AG20443 (cell line): ENCODE results near the gene RFT1.
"Not testable (repeated sequence)": the region's sequence is repeated elsewhere in the genome, so short reads cannot be mapped to it uniquely, and the experiment has no call there.

Experiments used
- DNase-seq: peaks from one replicate; pipeline ENCODE4 v3.0.0; 2012; ENCODE audit warnings: low spot score, mixed read lengths

RFT1 gene

GRCh38 chr3:53069422-53070068 is 60.7 kb downstream of the RFT1 start:
- DNase-seq, result no peak

DNA sequence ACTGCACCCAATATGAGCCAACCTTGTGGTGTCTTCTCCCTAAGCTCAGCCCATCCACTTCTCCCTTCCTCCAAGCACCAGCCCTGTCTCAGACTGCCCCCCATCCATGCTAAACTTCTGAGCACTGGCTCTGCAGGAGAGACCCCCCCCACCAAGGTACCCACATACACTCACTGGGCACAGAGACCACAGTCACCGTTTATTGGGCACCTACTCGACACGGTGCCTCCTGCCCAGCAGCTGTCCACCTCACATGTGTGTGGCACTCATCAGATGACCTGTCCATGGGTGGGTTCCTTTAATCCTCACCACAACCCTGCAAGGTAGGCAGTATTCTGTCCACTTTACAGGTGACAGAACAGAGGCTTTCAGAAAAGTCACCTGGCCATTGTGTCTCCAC is 62.1 kb downstream of the RFT1 start:
- no peak for DNase-seq

DNA sequence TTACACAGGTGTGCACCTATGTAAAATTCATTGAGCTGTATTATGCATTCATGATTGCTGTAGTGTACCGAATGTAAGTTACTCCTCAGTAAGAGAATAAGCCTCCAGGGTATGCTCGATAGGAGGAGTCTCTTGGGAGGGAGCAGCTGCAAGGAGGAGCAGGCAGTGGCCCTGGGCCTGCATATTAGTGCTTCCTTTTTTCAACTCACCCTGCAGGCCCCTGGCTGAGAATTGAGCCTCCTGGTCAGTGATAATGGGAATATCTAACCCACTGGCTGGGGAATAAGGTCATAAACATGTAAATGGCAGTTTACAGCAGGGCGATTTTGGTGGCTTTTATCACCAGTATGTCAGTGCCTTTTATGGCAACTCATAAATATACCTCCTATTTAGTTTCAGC is 62.7 kb downstream of the RFT1 start:
- no peak for DNase-seq

DNA sequence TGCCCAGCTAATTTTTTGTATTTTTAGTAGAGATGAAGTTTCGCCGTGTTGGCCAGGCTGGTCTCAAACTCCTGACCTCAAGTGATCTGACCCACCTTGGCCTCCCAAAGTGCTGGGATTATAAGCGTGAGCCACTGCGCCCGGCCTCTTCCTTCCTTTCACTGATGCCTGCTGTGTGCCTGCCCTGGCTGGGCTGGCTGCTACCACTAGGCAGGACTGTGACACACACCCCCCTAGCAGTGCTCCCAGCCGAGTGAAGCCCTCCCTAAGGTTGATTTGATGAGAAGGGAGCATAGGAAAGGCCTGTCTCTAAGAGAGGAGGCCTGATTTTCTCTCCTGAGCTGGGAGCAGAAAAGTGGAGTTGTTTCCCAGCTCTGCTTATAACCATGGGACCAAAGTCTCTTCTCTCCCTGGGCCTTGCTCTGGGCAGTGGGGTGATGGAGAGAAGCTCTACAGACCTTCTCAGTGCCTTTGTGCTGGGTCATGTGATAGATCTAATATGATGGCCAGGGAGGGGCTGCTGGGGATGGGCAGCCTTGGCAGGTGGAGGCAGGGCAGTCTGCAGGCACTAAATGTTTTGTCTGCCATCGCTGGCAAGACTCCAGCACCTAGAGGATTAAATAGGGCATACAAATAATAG is 64.3 kb downstream of the RFT1 start:
- DNase-seq, result no peak

- no peak for DNase-seq
Observed at GRCh38 chr3:53062905-53063304, 67.3 kb downstream of the RFT1 start.

DNA sequence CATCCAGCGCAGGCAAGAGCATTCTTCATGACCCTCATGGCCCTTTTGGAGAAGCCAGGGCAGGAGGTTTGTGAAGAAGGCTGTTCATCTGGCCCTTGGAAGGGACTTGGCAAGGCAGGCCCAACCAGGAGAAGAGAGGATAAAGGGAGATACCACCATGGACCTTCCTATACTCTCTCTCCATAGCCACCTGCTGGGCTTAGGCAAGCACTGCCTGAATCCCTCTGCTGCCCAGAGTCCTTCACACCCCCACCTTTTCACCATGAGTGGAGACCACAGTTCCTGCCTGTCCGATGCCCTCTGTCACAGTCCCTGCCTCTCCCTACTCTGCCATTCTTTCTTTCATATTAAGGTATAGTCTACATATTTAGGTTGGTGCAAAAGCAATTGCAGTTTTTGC is 73.8 kb downstream of the RFT1 start:
- peak; percentile 32 for DNase-seq

- DNase-seq, result not testable (repeated sequence)
Observed at GRCh38 chr3:53054233-53054632, 76.0 kb downstream of the RFT1 start.

- DNase-seq, result no peak
Observed at GRCh38 chr3:53051929-53052328, 78.3 kb downstream of the RFT1 start.

DNA sequence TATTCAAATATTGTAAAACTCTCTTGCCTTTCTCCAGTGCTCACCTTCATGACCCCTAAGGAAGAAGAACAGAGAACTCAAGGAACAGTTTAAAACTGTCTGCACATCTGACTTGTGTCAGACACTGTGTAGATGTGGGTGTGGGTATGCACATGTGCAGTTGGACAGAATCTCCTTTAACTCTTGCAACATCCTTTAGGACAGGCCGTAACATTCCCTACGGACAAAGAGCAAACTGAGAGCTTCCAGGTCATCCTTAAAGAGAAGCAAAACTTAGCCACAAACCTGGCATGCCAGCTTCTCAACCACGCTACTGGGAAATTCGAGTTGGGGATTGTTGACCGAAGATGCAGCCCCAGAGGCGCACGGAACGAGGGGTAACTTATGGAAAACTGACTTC is 80.2 kb downstream of the RFT1 start:
- DNase-seq, result no peak

DNA sequence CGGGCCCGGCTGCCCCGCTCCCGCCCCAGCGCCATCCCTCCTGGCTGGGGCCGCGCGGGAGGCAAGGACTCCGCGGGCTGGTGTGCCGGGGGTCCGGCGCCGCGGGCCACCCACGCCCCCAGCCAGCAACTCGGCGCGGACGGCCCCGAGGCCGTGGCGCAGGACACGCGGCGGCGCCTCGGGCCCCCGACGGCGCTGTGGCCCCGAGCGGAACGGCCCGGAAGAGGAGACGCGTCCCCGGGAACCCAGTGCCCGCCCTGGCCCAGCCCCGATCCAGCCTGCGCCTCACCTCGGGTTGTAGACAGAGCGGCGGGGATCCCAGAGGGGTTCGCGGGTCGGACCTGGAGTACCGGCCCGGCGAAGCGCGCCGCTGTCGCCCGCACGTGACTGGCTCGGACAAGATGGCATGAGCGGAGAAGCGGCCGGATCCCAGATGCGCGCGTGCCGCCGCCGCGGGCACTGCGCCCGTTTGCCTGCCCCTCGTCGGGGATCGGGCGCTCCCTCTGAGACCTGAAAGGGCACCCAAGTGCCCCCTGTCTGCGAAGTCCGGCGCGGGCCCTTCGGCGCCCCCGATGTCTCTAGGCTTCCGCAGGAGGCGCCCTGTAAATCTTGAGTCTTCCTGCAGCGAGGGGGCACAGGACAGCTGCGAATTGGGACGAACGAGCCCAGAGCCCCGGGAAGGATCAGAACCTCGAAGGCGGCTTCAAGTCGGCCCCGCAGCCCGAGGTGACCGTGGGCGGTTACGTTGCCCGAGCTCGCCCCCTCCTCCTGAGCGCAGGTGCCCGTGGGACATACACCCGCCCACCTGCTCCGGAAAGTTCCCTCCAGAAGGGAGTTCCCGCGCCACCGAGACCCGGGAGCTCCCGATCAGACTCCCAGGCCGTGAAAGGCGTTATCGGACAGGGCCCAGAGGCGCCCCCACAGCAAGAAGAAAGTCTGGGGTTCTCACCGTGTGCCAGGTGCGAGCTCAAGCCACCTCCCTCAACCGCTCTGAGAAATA is 83.8 kb downstream of the RFT1 start:
- DNase-seq, result peak; percentile 50

- peak; percentile 97 for DNase-seq
Observed at GRCh38 chr3:53045518-53046170, 84.6 kb downstream of the RFT1 start, which contains the start of gene SFMBT1. SFMBT1 (minus strand) TSS chr3:53046073; CDS start chr3:52969128, 76,945 bp downstream.

GRCh38 chr3:53044711-53045517 is 85.3 kb downstream of the RFT1 start:
- DNase-seq, result peak; percentile 92

- DNase-seq, result no peak
Observed at GRCh38 chr3:53044371-53044710, 85.9 kb downstream of the RFT1 start.

DNA sequence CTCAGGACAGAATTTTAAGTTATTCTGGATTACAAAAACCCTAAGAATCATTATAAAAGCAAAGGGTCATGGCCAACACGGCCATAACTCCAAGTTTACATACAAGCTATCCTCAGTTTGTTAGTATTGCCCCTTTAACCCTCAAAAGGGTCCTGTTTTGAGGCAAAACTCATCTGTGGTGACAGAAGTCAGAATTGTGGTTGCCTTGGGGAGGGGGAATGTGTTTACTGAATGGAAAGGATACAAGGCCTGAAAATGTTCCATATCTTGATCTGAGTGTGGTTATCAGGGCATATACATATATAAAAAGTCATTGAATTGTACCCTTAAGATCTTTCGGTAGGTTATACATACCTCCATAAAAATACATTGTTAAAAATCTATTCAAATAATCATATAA is 86.5 kb downstream of the RFT1 start:
- DNase-seq, result no peak

- DNase-seq, result no peak
Observed at GRCh38 chr3:53042651-53043050, 87.6 kb downstream of the RFT1 start.

- DNase-seq, result peak; percentile 52
Observed at GRCh38 chr3:53040351-53040820, 89.8 kb downstream of the RFT1 start.

GRCh38 chr3:53039376-53039752 is 90.9 kb downstream of the RFT1 start:
- no peak for DNase-seq

GRCh38 chr3:53038679-53039375 is 91.4 kb downstream of the RFT1 start:
- no peak for DNase-seq
